DOHH2 (cell line): ENCODE data around the gene UTRN.

Source experiments
- H3F3A ChIP-seq: fragments of 200-600 bp; sonication (generic), shearing (Covaris generic); 2 replicates; pipeline ENCODE4 v1.6.0; 2016; ENCODE audit warnings: antibody characterized with exemption, mild to moderate bottlenecking; ENCODE audit not compliant: control insufficient read depth, insufficient read depth
- H3K27ac ChIP-seq: fragments of 200-600 bp; sonication (generic); 2 replicates; pipeline ENCODE4 v1.5.1; 2014; ENCODE audit warnings: low read depth, mild to moderate bottlenecking, low read length, moderate library complexity
- H3K27me3 ChIP-seq: fragments of 200-600 bp; sonication (generic); 2 replicates; pipeline ENCODE4 v1.6.1; 2014; ENCODE audit warnings: mild to moderate bottlenecking, low read length, mixed read lengths; ENCODE audit not compliant: control insufficient read depth
- H3K36me3 ChIP-seq: fragments of 200-600 bp; sonication (generic); 2 replicates; pipeline ENCODE4 v1.6.1; 2014; ENCODE audit warnings: mild to moderate bottlenecking, low read length, moderate library complexity, mixed read lengths; ENCODE audit not compliant: control insufficient read depth
- H3K4me1 ChIP-seq: fragments of 200-600 bp; sonication (generic); 2 replicates; pipeline ENCODE4 v1.6.1; 2014; ENCODE audit warnings: mild to moderate bottlenecking, low read length, mixed read lengths; ENCODE audit not compliant: control insufficient read depth
- H3K4me2 ChIP-seq: fragments of 200-600 bp; sonication (generic); 2 replicates; pipeline ENCODE4 v1.6.0; 2014; ENCODE audit warnings: mild to moderate bottlenecking, low read length, moderate library complexity
- H3K4me3 ChIP-seq: fragments of 200-600 bp; sonication (generic); 2 replicates; pipeline ENCODE4 v1.5.1; 2014; ENCODE audit warnings: mild to moderate bottlenecking, low read length, mixed read lengths
- H3K79me2 ChIP-seq: fragments of 200-600 bp; sonication (generic); 2 replicates; pipeline ENCODE4 v1.6.1; 2014; ENCODE audit warnings: mild to moderate bottlenecking, low read length, mixed read lengths; ENCODE audit not compliant: control insufficient read depth
- H3K9me2 ChIP-seq: fragments of 200-600 bp; sonication (generic); replicated peaks from 2 replicates; pipeline ENCODE4 v1.6.1; 2014; ENCODE audit warnings: mild to moderate bottlenecking, low read length, mixed read lengths; ENCODE audit not compliant: control insufficient read depth
- H3K9me3 ChIP-seq: fragments of 200-600 bp; sonication (generic); 2 replicates; pipeline ENCODE4 v1.6.1; 2014; ENCODE audit warnings: antibody characterized with exemption, low read length, mixed read lengths; ENCODE audit not compliant: control insufficient read depth, insufficient read depth
- H4K20me1 ChIP-seq: fragments of 200-600 bp; sonication (generic); 2 replicates; pipeline ENCODE4 v1.6.0; 2014; ENCODE audit warnings: low read depth, mild to moderate bottlenecking, antibody characterized with exemption, low read length, moderate library complexity; ENCODE audit not compliant: control insufficient read depth, insufficient read depth
- CTCF ChIP-seq: fragments of 200-600 bp; sonication (generic); IDR thresholded peaks from one replicate; pipeline ENCODE4 v1.5.1; 2014; ENCODE audit warnings: antibody characterized with exemption, mild to moderate bottlenecking, low read depth, low read length; ENCODE audit not compliant: poor library complexity, severe bottlenecking
- EZH2phosphoT487 ChIP-seq: fragments of 200-600 bp; sonication (generic); IDR thresholded peaks from 2 replicates; pipeline ENCODE4 v1.6.1; 2017; ENCODE audit warnings: borderline replicate concordance, mild to moderate bottlenecking, antibody characterized with exemption, low read length, moderate library complexity, mixed read lengths

The UTRN gene

GRCh38 chr6:144315226-144315980, 30.3 kb downstream of the UTRN start:
- H3K36me3 ChIP-seq, result no peaks in the 10 kb centered on the region

GRCh38 chr6:144315981-144316861, 31.1 kb downstream of the UTRN start:
- Histone ChIP-seq H3K27ac (no peak overlapping the region), H4K20me1 (no peaks in the 10 kb centered on the region), H3K9me3 (no peaks in the 10 kb centered on the region), H3K4me3 (no peak overlapping the region), H3K36me3 (no peaks in the 10 kb centered on the region), H3K27me3 (no peaks in the 10 kb centered on the region), H3K4me1 (no peaks in the 10 kb centered on the region), H3K4me2 (no peak overlapping the region), H3K9me2 (no peaks in the 10 kb centered on the region), H3F3A (no peaks in the 10 kb centered on the region), H3K79me2 (no peaks in the 10 kb centered on the region)
- TF ChIP-seq CTCF (no peak), EZH2phosphoT487 (no peak)

More at GRCh38 chr6:144315226-144315980, 30.3 kb downstream of the UTRN start:
- Histone ChIP-seq H3K9me3 (no peaks in the 10 kb centered on the region), H3F3A (no peaks in the 10 kb centered on the region), H3K9me2 (no peaks in the 10 kb centered on the region), H3K79me2 (no peaks in the 10 kb centered on the region), H4K20me1 (no peaks in the 10 kb centered on the region), H3K4me2 (no peak overlapping the region), H3K27ac (no peak overlapping the region), H3K27me3 (no peaks in the 10 kb centered on the region), H3K4me1 (no peaks in the 10 kb centered on the region), H3K4me3 (no peak overlapping the region)
- TF ChIP-seq CTCF (no peak), EZH2phosphoT487 (no peak)

GRCh38 chr6:144316862-144317195, 31.7 kb downstream of the UTRN start:
- H3K79me2 ChIP-seq, result no peaks in the 10 kb centered on the region
- H3F3A ChIP-seq, result no peaks in the 10 kb centered on the region
- no peaks in the 10 kb centered on the region for H3K9me3 ChIP-seq
- H3K27me3 ChIP-seq, result no peaks in the 10 kb centered on the region
- no peak overlapping the region for H3K27ac ChIP-seq
- no peaks in the 10 kb centered on the region for H4K20me1 ChIP-seq
- H3K9me2 ChIP-seq, result no peaks in the 10 kb centered on the region
- no peaks in the 10 kb centered on the region for H3K4me1 ChIP-seq
- H3K4me3 ChIP-seq, result no peak overlapping the region
- H3K4me2 ChIP-seq, result no peak overlapping the region
- no peaks in the 10 kb centered on the region for H3K36me3 ChIP-seq
- TF ChIP-seq CTCF (no peak), EZH2phosphoT487 (no peak)
